Effector memory CD8-positive, alpha-beta T cell (primary cell): ENCODE measurements around the gene DGLUCY.
"Not testable (repeated sequence)": the region's sequence is repeated elsewhere in the genome, so short reads cannot be mapped to it uniquely, and the experiment has no call there.

Experiments used
- ATAC-seq: fragments of 150-1000 bp; cut with Tn5 transposase; replicated peaks from 2 replicates; pipeline ENCODE4 v1.10.0; 2021; ENCODE audit warnings: mild to moderate bottlenecking, moderate library complexity
- DNase-seq, 3 experiments: peaks; one replicate each; pipeline ENCODE4 v3.0.0; 2021
- H3K27ac Mint-ChIP-seq, 2 donors: one replicate each; pipeline ENCODE4 v1.8.0; 2022; ENCODE audit warnings: mild to moderate bottlenecking in 2 of 2, mixed read lengths in 2 of 2, moderate library complexity in 2 of 2
- H3K27me3 Mint-ChIP-seq, 2 donors: one replicate each; pipeline ENCODE4 v1.8.0; 2022; ENCODE audit warnings: mixed read lengths in 2 of 2
- H3K36me3 Mint-ChIP-seq: one replicate; pipeline ENCODE4 v1.8.0; 2022; ENCODE audit warnings: mild to moderate bottlenecking, moderate library complexity, mixed read lengths; ENCODE audit not compliant: insufficient read depth
- H3K4me1 Mint-ChIP-seq, 2 donors: one replicate each; pipeline ENCODE4 v1.8.0; 2022; ENCODE audit warnings: low read depth in 2 of 2, mixed read lengths in 2 of 2
- H3K4me3 Mint-ChIP-seq, 2 donors: one replicate each; pipeline ENCODE4 v1.8.0; 2022; ENCODE audit warnings: mild to moderate bottlenecking in 2 of 2, mixed read lengths in 2 of 2, moderate library complexity in 2 of 2
- H3K9me3 Mint-ChIP-seq, 2 donors: one replicate each; pipeline ENCODE4 v1.8.0; 2022; ENCODE audit warnings: mixed read lengths in 2 of 2

Gene DGLUCY

DNA sequence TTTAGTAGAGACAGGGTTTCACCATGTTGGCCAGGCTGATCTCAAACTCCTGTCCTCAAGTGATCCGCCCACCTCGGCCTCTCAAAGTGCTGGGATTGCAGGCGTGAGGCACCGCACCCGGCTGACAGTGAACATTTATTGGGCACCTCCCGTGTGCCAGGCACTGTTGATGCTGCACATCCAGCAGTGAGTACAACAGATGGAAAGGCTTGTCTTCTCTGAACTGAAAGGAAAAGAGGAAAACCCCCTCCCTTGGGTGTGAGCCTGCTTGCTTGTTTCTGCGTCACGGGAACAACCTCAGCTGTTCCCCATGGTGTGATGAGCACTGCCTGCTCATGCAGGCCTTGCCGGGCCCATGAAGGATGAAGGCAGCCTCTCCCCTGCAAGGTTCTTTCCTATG, 39.5 kb downstream of the DGLUCY start:
- peaks cover 17 to 20% of the 10 kb centered on the region in 2 donors for H3K4me1 Mint-ChIP-seq
- no peaks in the 10 kb centered on the region for H3K27me3 Mint-ChIP-seq
- no peak for ATAC-seq
- peaks cover 27% of the 10 kb centered on the region for H3K36me3 Mint-ChIP-seq
- DNase-seq = no peak
- H3K27ac Mint-ChIP-seq = peak overlapping the region; percentile 22 to 60
- H3K4me3 Mint-ChIP-seq = no peak overlapping the region
- no peaks in the 10 kb centered on the region for H3K9me3 Mint-ChIP-seq

- ATAC-seq (peak; percentile 99), DNase-seq (peak; percentile 49 to 56 (median 54))
- H3K4me3 Mint-ChIP-seq = peak overlapping the region; percentile 27 to 58
- H3K4me1 Mint-ChIP-seq = peaks cover 18 to 24% of the 10 kb centered on the region in 2 donors
- peak overlapping the region; percentile 89 to 93 for H3K27ac Mint-ChIP-seq
- no peaks in the 10 kb centered on the region for H3K27me3 Mint-ChIP-seq
- peaks cover 41% of the 10 kb centered on the region for H3K36me3 Mint-ChIP-seq
- H3K9me3 Mint-ChIP-seq = no peaks in the 10 kb centered on the region
Observed at GRCh38 chr14:91154851-91155625, 41.2 kb downstream of the DGLUCY start.

DNA sequence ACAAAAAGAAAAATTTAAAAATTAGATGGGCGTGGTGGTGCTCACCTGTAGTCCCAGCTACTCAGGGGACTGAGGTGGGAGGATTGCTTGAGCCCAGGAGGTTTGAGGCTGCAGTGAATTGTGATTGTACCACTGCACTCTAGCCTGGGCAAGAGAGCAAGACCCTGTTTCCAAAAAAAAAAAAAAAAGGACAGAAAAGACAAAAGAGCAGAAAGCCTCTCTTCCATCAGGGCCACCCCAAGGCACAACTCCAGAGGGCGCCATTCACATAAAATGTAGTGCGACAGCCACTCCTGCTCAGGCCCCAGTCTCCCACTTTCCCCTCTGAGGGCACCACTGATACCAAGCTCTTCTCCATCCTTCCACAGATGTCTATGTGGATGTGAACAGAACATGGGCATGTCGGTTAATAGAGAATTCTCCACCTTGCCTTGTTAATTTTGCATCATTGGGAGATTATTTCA, 41.8 kb downstream of the DGLUCY start:
- no peaks in the 10 kb centered on the region for H3K27me3 Mint-ChIP-seq
- peak overlapping the region in 1 of 2 donors; percentile 89 for H3K27ac Mint-ChIP-seq
- H3K36me3 Mint-ChIP-seq = peaks cover 44% of the 10 kb centered on the region
- H3K9me3 Mint-ChIP-seq = no peaks in the 10 kb centered on the region
- no peak overlapping the region for H3K4me3 Mint-ChIP-seq
- ATAC-seq = no peak
- no peak for DNase-seq
- peaks cover 18 to 24% of the 10 kb centered on the region in 2 donors for H3K4me1 Mint-ChIP-seq

DNA sequence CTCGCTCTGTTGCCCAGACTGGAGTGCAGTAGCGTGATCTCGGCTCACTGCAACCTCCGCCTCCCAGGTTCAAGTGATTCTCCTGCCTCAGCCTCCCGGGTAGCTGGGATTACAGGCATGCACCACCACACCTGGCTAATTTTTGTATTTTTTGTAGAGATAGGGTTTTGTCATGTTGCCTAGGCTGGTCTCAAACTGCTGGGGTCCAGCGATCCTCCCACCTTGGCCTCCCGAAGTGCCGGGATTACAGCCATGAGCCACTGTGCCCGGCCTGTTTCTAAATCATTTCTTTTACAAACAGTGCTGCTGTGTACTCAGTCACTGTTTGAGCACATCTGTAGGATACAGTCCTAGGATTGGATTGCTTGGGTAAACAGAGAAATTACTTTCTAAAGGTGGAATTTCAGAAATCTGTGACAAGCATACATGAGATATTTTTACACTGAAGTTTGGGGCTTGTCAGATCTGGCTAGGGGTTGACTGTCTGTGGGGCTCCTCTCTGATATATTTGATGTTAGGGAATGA, 42.3 kb downstream of the DGLUCY start:
- ATAC-seq, H3K27me3 Mint-ChIP-seq, DNase-seq, H3K4me3 Mint-ChIP-seq, H3K9me3 Mint-ChIP-seq: not testable (repeated sequence)
- Mint-ChIP-seq H3K4me1 (peaks cover 18 to 21% of the 10 kb centered on the region in 2 donors), H3K27ac (peak overlapping the region; percentile 41 to 89), H3K36me3 (peaks cover 49% of the 10 kb centered on the region)

- H3K9me3 Mint-ChIP-seq, H3K27me3 Mint-ChIP-seq, ATAC-seq, H3K4me3 Mint-ChIP-seq, DNase-seq: not testable (repeated sequence)
- Mint-ChIP-seq H3K36me3 (peaks cover 55% of the 10 kb centered on the region), H3K4me1 (peaks cover 18 to 21% of the 10 kb centered on the region in 2 donors), H3K27ac (peak overlapping the region; percentile 41 to 49)
Observed at GRCh38 chr14:91156877-91157276, 43.0 kb downstream of the DGLUCY start.

DNA sequence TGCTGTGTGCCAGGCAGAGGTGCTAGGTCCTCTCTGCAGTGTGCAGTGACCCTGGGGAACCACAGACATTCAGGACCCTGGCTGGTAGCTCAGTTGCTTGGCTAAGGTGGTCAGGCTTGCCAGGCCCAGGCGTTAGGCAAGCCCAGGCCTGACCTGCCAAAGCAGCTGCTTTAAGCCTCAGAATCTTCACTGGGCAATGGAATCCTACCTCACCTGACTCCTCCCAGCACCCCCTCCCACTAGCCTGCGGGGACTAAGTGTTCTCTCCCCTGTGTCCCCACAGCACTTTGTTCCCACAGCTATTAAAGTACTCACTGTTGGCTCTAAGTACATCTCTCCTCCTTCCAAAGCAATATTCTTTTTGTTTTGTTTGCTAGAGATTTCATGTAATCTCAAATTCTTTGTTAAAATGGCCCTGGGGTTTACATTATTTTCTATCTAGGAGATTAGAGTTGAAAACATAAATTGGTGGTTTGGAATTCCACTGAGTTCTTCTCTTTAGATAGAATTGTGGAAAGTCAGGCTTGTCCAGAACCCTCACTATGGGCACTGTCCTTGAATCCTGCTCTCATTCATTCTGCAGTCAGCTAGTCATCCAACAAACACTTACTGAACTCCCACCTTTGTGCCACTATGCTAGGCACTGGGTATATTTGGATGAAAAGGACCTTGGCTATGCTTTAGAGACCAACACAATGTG, 44.4 kb downstream of the DGLUCY start:
- H3K27ac Mint-ChIP-seq = peak overlapping the region in 1 of 2 donors; percentile 38
- DNase-seq = no peak
- H3K36me3 Mint-ChIP-seq = peaks cover 69% of the 10 kb centered on the region
- no peaks in the 10 kb centered on the region for H3K27me3 Mint-ChIP-seq
- no peak for ATAC-seq
- no peak overlapping the region for H3K4me3 Mint-ChIP-seq
- H3K9me3 Mint-ChIP-seq = no peaks in the 10 kb centered on the region
- H3K4me1 Mint-ChIP-seq = peaks cover 14 to 18% of the 10 kb centered on the region in 2 donors

DNA sequence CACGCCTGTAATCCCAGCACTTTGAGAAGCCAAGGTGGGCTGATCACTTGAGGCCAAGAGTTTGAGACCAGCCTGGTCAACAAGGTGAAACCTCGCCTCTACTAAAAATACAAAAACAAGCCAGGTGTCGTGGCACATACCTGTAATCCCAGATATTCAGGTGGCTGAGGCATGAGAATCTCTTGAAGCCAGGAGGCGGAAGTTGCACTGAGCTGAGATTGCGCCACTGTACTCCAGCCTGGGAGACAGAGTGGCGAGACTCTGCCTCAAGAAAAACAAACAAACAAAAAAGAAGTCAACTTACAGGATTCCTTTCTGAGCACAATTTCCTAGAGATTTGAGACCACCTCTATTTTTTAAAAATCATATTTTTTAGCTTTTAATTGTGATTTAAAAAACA, 45.3 kb downstream of the DGLUCY start:
- H3K36me3 Mint-ChIP-seq = peaks cover 73% of the 10 kb centered on the region
- no peak overlapping the region for H3K27ac Mint-ChIP-seq

GRCh38 chr14:91159906-91160305, 46.0 kb downstream of the DGLUCY start:
- DNase-seq (no peak), ATAC-seq (no peak)
- no peaks in the 10 kb centered on the region for H3K9me3 Mint-ChIP-seq
- no peak overlapping the region for H3K27ac Mint-ChIP-seq
- H3K27me3 Mint-ChIP-seq = no peaks in the 10 kb centered on the region
- H3K4me3 Mint-ChIP-seq = no peak overlapping the region
- H3K4me1 Mint-ChIP-seq = peaks cover 10 to 14% of the 10 kb centered on the region in 2 donors
- H3K36me3 Mint-ChIP-seq = peaks cover 72% of the 10 kb centered on the region

More for the DNA sequence above, 45.3 kb downstream of the DGLUCY start:
- H3K9me3 Mint-ChIP-seq = no peaks in the 10 kb centered on the region
- H3K4me1 Mint-ChIP-seq = peaks cover 14 to 18% of the 10 kb centered on the region in 2 donors
- H3K27me3 Mint-ChIP-seq = no peaks in the 10 kb centered on the region
- DNase-seq (no peak), ATAC-seq (no peak)
- no peak overlapping the region for H3K4me3 Mint-ChIP-seq

GRCh38 chr14:91163316-91163715, 49.4 kb downstream of the DGLUCY start:
- Mint-ChIP-seq H3K36me3 (peaks cover 76% of the 10 kb centered on the region), H3K27me3 (no peaks in the 10 kb centered on the region), H3K4me1 (peaks cover 2 to 3% of the 10 kb centered on the region in 2 donors), H3K4me3 (no peak overlapping the region), H3K27ac (no peak overlapping the region), H3K9me3 (no peaks in the 10 kb centered on the region)
- ATAC-seq (no peak), DNase-seq (no peak)

- ATAC-seq (no peak), DNase-seq (no peak)
- H3K27me3 Mint-ChIP-seq = no peaks in the 10 kb centered on the region
- no peaks in the 10 kb centered on the region for H3K9me3 Mint-ChIP-seq
- H3K4me3 Mint-ChIP-seq = no peak overlapping the region
- H3K4me1 Mint-ChIP-seq = peaks cover 0 to 2% of the 10 kb centered on the region in 2 donors
- H3K27ac Mint-ChIP-seq = no peak overlapping the region
- H3K36me3 Mint-ChIP-seq = peaks cover 69% of the 10 kb centered on the region
Observed at GRCh38 chr14:91164676-91165075, 50.8 kb downstream of the DGLUCY start.

DNA sequence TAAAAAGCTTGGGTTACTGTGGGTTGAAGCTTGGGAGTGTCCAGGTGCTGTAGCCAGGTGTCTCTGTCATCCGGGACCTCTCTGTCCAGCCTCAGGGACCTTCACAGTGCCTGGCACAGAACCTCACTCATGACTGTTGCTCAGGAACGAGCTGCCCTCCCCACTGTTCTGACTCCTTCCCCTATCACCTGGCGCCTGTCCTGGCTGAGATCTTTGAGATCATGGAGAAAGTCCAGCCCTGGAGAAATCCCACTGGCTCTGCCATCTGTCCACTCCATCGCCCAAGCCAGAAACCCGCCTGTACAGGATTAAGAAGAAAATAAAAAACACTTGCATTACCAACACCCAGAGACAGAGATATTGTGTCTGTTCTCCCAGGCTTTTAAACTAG, 53.5 kb downstream of the DGLUCY start:
- H3K4me3 Mint-ChIP-seq = no peak overlapping the region
- H3K36me3 Mint-ChIP-seq = peaks cover 47% of the 10 kb centered on the region
- peak overlapping the region; percentile 3 to 6 for H3K27ac Mint-ChIP-seq
- no peaks in the 10 kb centered on the region for H3K9me3 Mint-ChIP-seq
- H3K27me3 Mint-ChIP-seq = no peaks in the 10 kb centered on the region
- no peaks in the 10 kb centered on the region for H3K4me1 Mint-ChIP-seq
- no peak for DNase-seq
- no peak for ATAC-seq

- peaks cover 37% of the 10 kb centered on the region for H3K36me3 Mint-ChIP-seq
- no peaks in the 10 kb centered on the region for H3K9me3 Mint-ChIP-seq
- peak overlapping the region in 1 of 2 donors; percentile 41 for H3K27ac Mint-ChIP-seq
- peaks cover 6 to 12% of the 10 kb centered on the region in 2 donors for H3K4me1 Mint-ChIP-seq
- H3K4me3 Mint-ChIP-seq = no peak overlapping the region
- no peak for ATAC-seq
- no peaks in the 10 kb centered on the region for H3K27me3 Mint-ChIP-seq
- no peak for DNase-seq
Observed at GRCh38 chr14:91169951-91170350, 56.1 kb downstream of the DGLUCY start.

GRCh38 chr14:91170504-91171121, 56.7 kb downstream of the DGLUCY start:
- Mint-ChIP-seq H3K27ac (no peak overlapping the region), H3K4me3 (no peak overlapping the region), H3K36me3 (peaks cover 37% of the 10 kb centered on the region), H3K27me3 (no peaks in the 10 kb centered on the region), H3K4me1 (peaks cover 6 to 13% of the 10 kb centered on the region in 2 donors), H3K9me3 (no peaks in the 10 kb centered on the region)
- ATAC-seq = no peak
- no peak for DNase-seq
